Measurements from ENCODE around the gene FARS2. TPM values are rescaled to one million over a fixed set of nuclear protein-coding genes. Genes with fewer than 3 reads are reported as not detected.

FARS2 gene
- 15.6 and 17.9 TPM in 2 replicates for polyA plus RNA-seq (2011; rRNA removed)
- polyA minus RNA-seq (2011; rRNA and poly(A)+ RNA removed) = 27.2 and 38.7 TPM in 2 replicates

DNA sequence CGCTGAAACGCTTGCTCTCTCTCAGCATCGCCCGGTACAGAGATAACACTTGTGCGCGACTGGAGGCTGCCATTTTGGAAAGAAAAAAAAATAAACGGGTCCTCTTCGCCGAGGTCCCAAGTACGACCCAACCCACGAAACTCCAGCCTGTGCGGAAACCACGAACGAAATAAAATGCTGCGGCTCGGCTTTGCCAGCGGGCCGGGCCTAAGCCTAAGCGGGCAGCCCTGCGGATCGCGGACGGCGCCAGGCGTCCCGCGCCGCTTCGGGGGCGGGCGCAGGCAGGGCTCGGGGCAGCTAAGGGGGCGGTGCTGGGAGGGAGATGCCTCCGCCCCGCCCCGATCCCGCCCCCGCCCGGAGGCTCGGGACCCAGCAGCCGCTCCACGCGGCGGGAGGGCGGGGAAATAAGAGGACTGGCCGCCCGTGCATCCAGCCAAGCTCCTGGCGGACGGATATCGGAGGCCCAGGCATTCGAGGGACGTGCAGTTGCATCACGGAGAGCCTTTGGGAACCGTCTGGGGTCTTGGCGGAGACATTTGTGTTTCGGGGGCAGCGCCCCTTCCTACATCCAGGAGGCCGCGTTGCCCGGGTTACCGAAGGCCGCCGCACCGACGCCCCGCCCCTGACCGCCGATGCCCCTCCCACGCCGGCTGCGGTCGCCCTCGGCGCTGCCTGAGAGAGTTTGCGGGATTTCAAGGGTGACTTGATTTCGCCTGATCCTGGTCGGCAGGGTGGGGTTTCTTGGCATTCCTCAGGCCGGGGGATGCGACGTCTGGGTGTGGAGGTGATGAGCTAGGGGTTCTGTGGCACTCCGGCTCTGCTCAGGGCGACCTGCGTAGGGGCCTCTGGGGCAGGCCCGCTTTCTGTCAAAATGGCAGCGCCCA, at the start of gene FARS2, which contains the start of gene LYRM4:
TSS of gene FARS2 (plus strand) at position 853 of the 884 bp plus-strand sequence.
TSS of gene LYRM4 (minus strand) at position 290 of the 884 bp plus-strand sequence. CDS start at position 73, 217 bp downstream.
- ChIA-PET CTCF (interaction anchor here (0.7 to 1.2 kb wide), 3 partner anchors 26 to 117 kb away, joined by 3 read pairs; no protein-coding TSS in a partner anchor), POLR2A (no interaction called here)
- peak; percentile 32 for DNase-seq (ENCODE audit: low read depth)
- Histone ChIP-seq H3K27me3 (ENCODE audit: control insufficient read depth, insufficient read depth, low read length) (no peaks in the 10 kb centered on the region), H3K36me3 (ENCODE audit: control insufficient read depth, insufficient read depth, low read length) (no peaks in the 10 kb centered on the region), H3K4me3 (ENCODE audit: low read depth, low read length) (peak within 1 kb of the TSS; percentile 54)
- TF ChIP-seq, protein P1, sequence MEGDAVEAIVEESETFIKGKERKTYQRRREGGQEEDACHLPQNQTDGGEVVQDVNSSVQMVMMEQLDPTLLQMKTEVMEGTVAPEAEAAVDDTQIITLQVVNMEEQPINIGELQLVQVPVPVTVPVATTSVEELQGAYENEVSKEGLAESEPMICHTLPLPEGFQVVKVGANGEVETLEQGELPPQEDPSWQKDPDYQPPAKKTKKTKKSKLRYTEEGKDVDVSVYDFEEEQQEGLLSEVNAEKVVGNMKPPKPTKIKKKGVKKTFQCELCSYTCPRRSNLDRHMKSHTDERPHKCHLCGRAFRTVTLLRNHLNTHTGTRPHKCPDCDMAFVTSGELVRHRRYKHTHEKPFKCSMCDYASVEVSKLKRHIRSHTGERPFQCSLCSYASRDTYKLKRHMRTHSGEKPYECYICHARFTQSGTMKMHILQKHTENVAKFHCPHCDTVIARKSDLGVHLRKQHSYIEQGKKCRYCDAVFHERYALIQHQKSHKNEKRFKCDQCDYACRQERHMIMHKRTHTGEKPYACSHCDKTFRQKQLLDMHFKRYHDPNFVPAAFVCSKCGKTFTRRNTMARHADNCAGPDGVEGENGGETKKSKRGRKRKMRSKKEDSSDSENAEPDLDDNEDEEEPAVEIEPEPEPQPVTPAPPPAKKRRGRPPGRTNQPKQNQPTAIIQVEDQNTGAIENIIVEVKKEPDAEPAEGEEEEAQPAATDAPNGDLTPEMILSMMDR (IDR thresholded peaks at IDR 0.05; ENCODE audit: insufficient read depth, low read depth, low read length) = no peak

DNA sequence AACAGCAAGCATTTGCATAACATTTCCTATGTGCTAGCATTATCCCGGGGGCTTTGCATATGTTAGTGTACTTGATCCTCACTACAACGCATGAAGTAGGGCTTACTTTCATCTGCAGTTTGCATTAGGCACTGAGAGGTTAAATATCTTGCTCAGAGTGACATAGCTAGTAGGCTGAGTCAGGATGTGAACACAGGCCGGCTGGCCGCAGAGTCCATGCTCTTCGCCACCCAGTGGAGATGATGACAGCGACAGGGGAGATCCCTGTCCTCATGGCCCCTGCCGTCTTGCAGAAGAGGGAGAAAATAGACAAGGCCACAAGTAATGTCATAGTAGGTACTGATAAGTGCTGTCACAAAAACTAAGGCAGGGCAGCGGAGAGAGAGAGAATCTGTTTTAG, 47.5 kb upstream of the FARS2 start:
- H3K27me3 ChIP-seq (ENCODE audit: control insufficient read depth, insufficient read depth, low read length) = no peaks in the 10 kb centered on the region
- ChIA-PET POLR2A (no interaction called here), CTCF (interaction anchor here (0.8 to 3.9 kb wide), 11 partner anchors 8 to 189 kb away, joined by 3 to 20 read pairs (median 4); no protein-coding TSS in a partner anchor)
- no peak overlapping the region for H3K4me3 ChIP-seq (ENCODE audit: low read depth, low read length)
- H3K36me3 ChIP-seq (ENCODE audit: control insufficient read depth, insufficient read depth, low read length) = no peaks in the 10 kb centered on the region
- TF ChIP-seq, protein P1 (IDR thresholded peaks at IDR 0.05; ENCODE audit: insufficient read depth, low read depth, low read length) = peak; percentile 56; the same call in 1 of the 2 replicates
- DNase-seq (ENCODE audit: low read depth) = no peak

DNA sequence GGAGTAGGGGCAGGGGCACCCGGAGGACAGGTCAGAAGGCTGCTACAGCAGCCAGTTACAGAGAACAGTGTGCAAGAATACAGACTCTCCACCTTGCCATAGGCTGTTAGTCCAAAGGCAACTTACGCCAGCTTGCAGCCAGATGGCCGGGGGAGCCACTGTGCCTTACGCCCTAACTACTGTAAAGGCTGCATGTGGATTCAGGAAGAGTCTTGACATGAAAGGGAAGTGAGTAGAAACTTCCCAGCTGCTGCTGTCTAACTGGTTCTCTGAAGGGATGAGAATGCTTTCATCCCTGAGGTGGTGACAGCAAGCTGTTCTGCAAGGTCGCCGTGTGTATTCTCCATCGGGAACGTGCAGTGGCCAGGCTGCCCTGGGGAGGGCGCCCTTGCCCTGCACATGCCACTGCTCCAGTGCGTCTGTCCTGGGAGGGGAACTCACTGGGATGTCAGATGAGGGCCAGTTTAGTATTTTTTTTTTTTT, 46.7 kb upstream of the FARS2 start:
- Histone ChIP-seq H3K27me3 (ENCODE audit: control insufficient read depth, insufficient read depth, low read length) (no peaks in the 10 kb centered on the region), H3K4me3 (ENCODE audit: low read depth, low read length) (no peak overlapping the region), H3K36me3 (ENCODE audit: control insufficient read depth, insufficient read depth, low read length) (no peaks in the 10 kb centered on the region)
- ChIA-PET CTCF (interaction anchor here (0.6 to 3.9 kb wide), 12 partner anchors 9 to 188 kb away, joined by 3 to 20 read pairs (median 4); no protein-coding TSS in a partner anchor), POLR2A (interaction anchor here (0.6 to 0.7 kb wide), 2 partner anchors 22 to 136 kb away, joined by 4 to 5 read pairs; no protein-coding TSS in a partner anchor)
- DNase-seq (ENCODE audit: low read depth) = no peak
- TF ChIP-seq, protein P1 (IDR thresholded peaks at IDR 0.05; ENCODE audit: insufficient read depth, low read depth, low read length) = peak; percentile 79

DNA sequence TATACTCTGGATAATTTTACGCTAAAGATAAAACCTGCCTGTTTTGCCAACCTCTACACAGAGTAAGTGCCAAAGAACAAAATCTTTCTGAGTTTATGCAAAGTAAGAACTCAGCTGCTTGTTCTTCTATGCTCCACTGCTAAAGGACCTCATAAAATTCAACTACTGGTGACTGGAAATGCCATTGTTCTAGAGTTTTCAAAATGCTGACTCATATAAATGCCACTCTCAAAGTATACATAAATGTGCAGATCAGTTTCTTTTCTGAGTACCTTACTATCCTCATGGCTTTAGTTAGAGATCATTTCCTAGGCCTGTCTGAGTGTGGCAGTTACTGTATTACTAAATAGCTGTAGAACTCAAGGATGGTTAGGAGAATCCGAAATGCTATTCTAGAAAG, 46.2 kb upstream of the FARS2 start:
- TF ChIP-seq, protein P1 (IDR thresholded peaks at IDR 0.05; ENCODE audit: insufficient read depth, low read depth, low read length) = no peak
- DNase-seq (ENCODE audit: low read depth) = no peak
- POLR2A ChIA-PET = interaction anchor here (0.6 kb wide), 1 partner anchor 22 kb away, joined by 4 read pairs; no protein-coding TSS in a partner anchor
- Histone ChIP-seq H3K27me3 (ENCODE audit: control insufficient read depth, insufficient read depth, low read length) (no peaks in the 10 kb centered on the region), H3K4me3 (ENCODE audit: low read depth, low read length) (no peak overlapping the region), H3K36me3 (ENCODE audit: control insufficient read depth, insufficient read depth, low read length) (no peaks in the 10 kb centered on the region)
- CTCF ChIA-PET = interaction anchor here (0.8 to 3.9 kb wide), 10 partner anchors 9 to 188 kb away, joined by 3 to 20 read pairs (median 4); no protein-coding TSS in a partner anchor

DNA sequence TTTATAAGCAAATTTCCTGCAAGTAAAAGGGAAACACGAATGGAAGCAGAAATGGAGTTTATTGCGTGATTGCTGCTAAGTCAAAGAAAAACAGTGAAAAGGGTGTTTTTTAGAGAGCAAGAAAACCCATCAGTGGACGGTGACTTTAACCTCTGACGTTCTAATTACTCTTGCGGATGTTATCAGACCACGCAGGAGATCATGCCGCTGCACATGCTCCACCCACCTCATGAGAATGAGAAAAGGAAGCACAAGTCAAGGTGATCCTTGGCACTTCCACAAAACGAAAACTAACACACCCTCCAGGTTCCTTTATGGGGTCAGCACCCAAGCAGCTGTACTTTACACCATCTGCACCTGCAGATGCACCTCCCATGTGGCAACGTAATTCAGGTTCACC, 45.5 kb upstream of the FARS2 start:
- no peak for DNase-seq (ENCODE audit: low read depth)
- no peaks in the 10 kb centered on the region for H3K27me3 ChIP-seq (ENCODE audit: control insufficient read depth, insufficient read depth, low read length)
- CTCF ChIA-PET = interaction anchor here (0.8 to 3.9 kb wide), 5 partner anchors 9 to 166 kb away, joined by 3 to 20 read pairs (median 4); no protein-coding TSS in a partner anchor
- TF ChIP-seq, protein P1 (IDR thresholded peaks at IDR 0.05; ENCODE audit: insufficient read depth, low read depth, low read length) = no peak
- POLR2A ChIA-PET = no interaction called here
- H3K36me3 ChIP-seq (ENCODE audit: control insufficient read depth, insufficient read depth, low read length) = no peaks in the 10 kb centered on the region
- H3K4me3 ChIP-seq (ENCODE audit: low read depth, low read length) = no peak overlapping the region
